Measurements from ENCODE around the gene XPO4.

The XPO4 gene

DNA sequence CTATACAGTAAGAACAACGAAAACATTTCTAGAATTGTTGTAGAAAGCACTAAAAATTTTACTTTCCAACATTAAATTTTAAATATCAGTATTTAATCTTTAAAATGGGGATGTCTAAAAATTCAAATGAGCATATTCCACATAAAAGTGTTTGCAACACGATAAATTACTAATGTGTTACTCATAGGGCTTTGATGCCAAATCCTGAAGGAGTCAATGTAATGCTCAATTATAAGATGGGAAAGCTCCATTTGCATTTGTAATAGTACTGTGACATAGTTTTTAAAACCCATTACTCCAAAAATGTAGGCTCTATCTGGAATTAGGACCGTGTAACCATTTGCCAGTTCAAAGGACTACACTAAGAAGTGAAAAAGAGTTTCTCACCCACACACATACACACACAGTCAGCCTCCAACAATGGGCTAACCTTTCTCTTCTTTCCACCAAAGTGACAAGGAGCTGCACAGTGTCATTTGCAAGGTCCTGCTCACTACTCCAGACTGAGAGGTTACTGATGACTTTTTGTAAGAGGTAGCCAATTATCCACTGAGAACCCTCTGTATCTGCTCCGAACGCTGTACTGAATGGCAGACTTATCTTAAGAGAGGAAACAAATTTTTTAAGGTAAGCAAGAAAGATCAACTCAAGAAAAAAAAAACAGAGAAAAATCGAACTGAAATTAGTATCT lies 102.7 kb downstream of the XPO4 start:
- no peak for TF ChIP-seq CTCF (IDR thresholded peaks at IDR 0.05; ENCODE audit: borderline replicate concordance, insufficient read depth, low read depth, low read length)

DNA sequence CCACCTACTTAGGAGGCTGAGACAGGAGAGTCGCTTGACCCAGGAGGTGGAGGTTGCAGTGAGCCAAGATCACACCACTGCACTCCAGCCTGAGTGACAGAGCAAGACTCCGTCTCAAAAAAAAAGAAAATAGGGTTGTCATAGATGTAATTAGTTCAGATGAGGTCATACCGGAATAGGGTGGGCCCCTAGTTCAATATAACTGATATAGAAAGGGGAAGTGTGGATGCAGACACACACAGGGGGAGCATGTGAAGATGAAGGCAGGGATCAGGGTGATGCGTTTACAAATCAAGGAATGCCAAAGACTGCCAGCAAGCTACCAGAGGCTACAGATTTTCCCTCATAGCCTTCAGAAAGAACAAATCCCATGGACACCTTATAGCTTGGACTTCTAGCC lies 104.5 kb downstream of the XPO4 start:
- H3K4me3 ChIP-seq (ENCODE audit: low read depth, low read length), result no peak overlapping the region
- TF ChIP-seq CTCF (IDR thresholded peaks at IDR 0.05; ENCODE audit: borderline replicate concordance, insufficient read depth, low read depth, low read length), result no peak

More for the DNA sequence above, 102.7 kb downstream of the XPO4 start:
- H3K4me3 ChIP-seq (ENCODE audit: low read depth, low read length), result no peak overlapping the region

DNA sequence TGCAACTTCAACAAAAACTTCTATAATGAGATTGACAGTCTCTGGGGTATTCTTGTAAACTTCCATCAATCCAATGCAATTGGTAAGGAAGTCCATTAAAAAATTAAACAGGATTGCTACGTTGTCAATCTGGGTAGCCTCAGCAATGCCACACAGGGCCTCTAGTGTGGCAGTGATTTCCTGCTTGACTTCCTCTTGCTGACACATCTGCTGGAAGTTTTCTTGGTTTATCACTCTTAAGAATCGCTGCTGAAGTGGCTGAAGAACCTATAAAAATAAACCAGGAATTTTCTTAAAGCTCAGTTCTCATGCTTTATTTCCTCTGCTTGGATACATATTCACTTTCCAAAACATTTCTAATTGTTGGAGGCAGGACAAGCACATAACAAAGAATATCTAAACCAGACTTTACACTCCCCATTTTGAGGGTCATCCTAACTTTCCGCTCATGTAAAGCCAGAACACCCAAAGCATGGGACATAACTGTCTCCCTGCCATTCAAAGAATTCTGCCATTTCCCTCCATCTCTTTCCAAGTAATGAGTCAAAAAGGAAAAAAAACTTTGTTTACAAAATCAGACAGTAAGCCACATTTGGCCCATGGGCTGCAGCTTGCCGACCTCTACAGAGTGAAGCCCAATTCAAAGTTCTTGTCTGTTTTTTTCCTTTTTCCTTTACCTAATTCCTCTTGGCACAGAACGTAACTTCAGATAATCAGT lies 105.6 kb downstream of the XPO4 start:
- TF ChIP-seq CTCF (IDR thresholded peaks at IDR 0.05; ENCODE audit: borderline replicate concordance, insufficient read depth, low read depth, low read length), result no peak
- H3K4me3 ChIP-seq (ENCODE audit: low read depth, low read length), result no peak overlapping the region

GRCh38 chr13:20789665-20790064 lies 112.9 kb downstream of the XPO4 start:
- H3K4me3 ChIP-seq (ENCODE audit: low read depth, low read length), result no peak overlapping the region

GRCh38 chr13:20788312-20788711 lies 114.2 kb downstream of the XPO4 start:
- no peak overlapping the region for H3K4me3 ChIP-seq (ENCODE audit: low read depth, low read length)
- no peak for TF ChIP-seq CTCF (IDR thresholded peaks at IDR 0.05; ENCODE audit: borderline replicate concordance, insufficient read depth, low read depth, low read length)

More at GRCh38 chr13:20789665-20790064, 112.9 kb downstream of the XPO4 start:
- TF ChIP-seq CTCF (IDR thresholded peaks at IDR 0.05; ENCODE audit: borderline replicate concordance, insufficient read depth, low read depth, low read length), result no peak

DNA sequence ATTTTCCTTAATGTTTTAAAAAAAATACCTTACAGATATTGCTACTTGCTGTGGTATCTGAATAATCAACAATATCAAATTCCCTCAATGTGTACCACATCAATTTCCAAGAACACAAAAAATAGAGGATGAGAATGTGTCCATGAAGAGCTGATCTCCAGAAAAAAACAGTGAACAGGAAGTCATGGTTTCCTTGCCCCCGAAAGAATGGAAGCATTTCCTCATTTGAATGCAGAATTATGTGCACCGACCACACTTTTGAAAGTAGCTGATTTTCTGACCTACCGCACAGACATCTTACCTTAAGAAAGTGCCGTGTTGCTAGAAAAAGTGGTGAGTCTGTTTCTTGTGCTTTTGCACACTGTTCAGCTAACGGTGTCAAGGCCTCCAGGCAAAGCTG lies 115.4 kb downstream of the XPO4 start:
- no peak for TF ChIP-seq CTCF (IDR thresholded peaks at IDR 0.05; ENCODE audit: borderline replicate concordance, insufficient read depth, low read depth, low read length)
- no peak overlapping the region for H3K4me3 ChIP-seq (ENCODE audit: low read depth, low read length)
